HCT116 (cell line): ENCODE data around the gene SYNE1. TPM values are rescaled to one million over a fixed set of nuclear protein-coding genes. Genes with fewer than 3 reads are reported as not detected.

Source experiments
- ATAC-seq: fragments of 200-7000 bp; cut with Tn5 transposase; 2 replicates; pipeline ENCODE4 v1.9.1; 2020; ENCODE audit warnings: mild to moderate bottlenecking, moderate library complexity
- BruUV-seq: library from RNA; stranded (reverse); fragments of 400-500 nt; replicated peaks from 2 replicates; lab custom pipeline; 2021; lab: Mats Ljungman, UMichigan
- CTCF ChIA-PET: fragments of 300-600 bp; sonication (Branson Sonifier 250); formaldehyde crosslinking; loops from one replicate; lab custom pipeline; 2021; ENCODE audit warnings: antibody characterized with exemption; lab: Charles Lee
- POLR2A ChIA-PET: fragments of 300-600, 350-600 bp; sonication (Branson Sonifier 250); formaldehyde crosslinking; loops from one replicate; lab custom pipeline; 2021; ENCODE audit warnings: antibody characterized with exemption; lab: Charles Lee
- RAD21 ChIA-PET, 2 experiments: fragments of 300-600 bp; sonication (Branson Sonifier 250); formaldehyde crosslinking; loops; one replicate each; lab custom pipeline; 2023; ENCODE audit warnings: low total read pairs in 2 of 2; ENCODE audit not compliant: uncharacterized antibody in 2 of 2, unreplicated experiment in 2 of 2, low non-redundant PET in 1 of 2; lab: Charles Lee
- DNase-seq: peaks from one replicate; pipeline ENCODE4 v3.0.0-alpha.2; 2010; ENCODE audit warnings: low read depth, low spot score
- H2AFZ ChIP-seq: fragments of 200-600 bp; shearing (Covaris generic), sonication (generic); 2 replicates; pipeline ENCODE4 v1.6.1; 2017; ENCODE audit warnings: low read depth, mixed run types, mixed read lengths, antibody characterized with exemption, low read length; ENCODE audit not compliant: poor library complexity, severe bottlenecking
- H3K27ac ChIP-seq: 2 replicates; pipeline ENCODE4 v1.5.1; 2012; ENCODE audit warnings: low read depth, low read length
- H3K27me3 ChIP-seq: fragments of 200-600 bp; sonication (generic); 2 replicates; pipeline ENCODE4 v1.6.1; 2016; ENCODE audit warnings: mixed run types, low read length, mixed read lengths; ENCODE audit not compliant: insufficient read depth
- H3K36me3 ChIP-seq, 2 experiments: fragments of 200-500 bp in 1 of 2; fragments of 200-600 bp in 1 of 2; sonication (Bioruptor generic) in 1 of 2; sonication (generic) in 1 of 2; 2 replicates each; pipeline versions ENCODE4 v1.5.1 to v1.6.1; 2014 to 2016; ENCODE audit warnings: low read length in 2 of 2, inconsistent platforms in 1 of 2, mixed read lengths in 1 of 2, mixed run types in 1 of 2; ENCODE audit not compliant: insufficient read depth in 2 of 2, control insufficient read depth in 1 of 2
- H3K4me1 ChIP-seq, 2 experiments: fragments of 200-600 bp in 1 of 2; sonication (generic) in 1 of 2; 2 replicates each; pipeline versions ENCODE4 v1.5.1 to v1.6.1; 2012 to 2017; ENCODE audit warnings: low read length in 2 of 2, inconsistent platforms in 1 of 2, mild to moderate bottlenecking in 1 of 2, mixed read lengths in 1 of 2, mixed run types in 1 of 2, moderate library complexity in 1 of 2; ENCODE audit not compliant: insufficient read depth in 2 of 2, control insufficient read depth in 1 of 2
- H3K4me2 ChIP-seq: fragments of 200-600 bp; sonication (generic); 2 replicates; pipeline ENCODE4 v1.6.1; 2017; ENCODE audit warnings: mixed run types, low read length, mixed read lengths
- H3K4me3 ChIP-seq, 2 experiments: fragments of 200-600 bp in 1 of 2; sonication (generic) in 1 of 2; replicated peaks in 1 of 2; 2 replicates each; pipeline ENCODE4 v1.5.1; 2011 to 2016; ENCODE audit warnings: low read length in 2 of 2, control low read depth in 1 of 2, low read depth in 1 of 2, mild to moderate bottlenecking in 1 of 2, mixed read lengths in 1 of 2, mixed run types in 1 of 2
- H3K79me2 ChIP-seq: fragments of 200-600 bp; sonication (generic); 2 replicates; pipeline ENCODE4 v1.6.1; 2017; ENCODE audit warnings: mild to moderate bottlenecking, mixed run types, low read length, moderate library complexity, mixed read lengths; ENCODE audit not compliant: insufficient read depth
- H3K9ac ChIP-seq: fragments of 200-600 bp; sonication (generic); 2 replicates; pipeline ENCODE4 v1.6.1; 2016; ENCODE audit warnings: low read length, mixed read lengths
- H3K9me2 ChIP-seq: fragments of 200-600 bp; sonication (generic), shearing (Covaris generic); 2 replicates; pipeline ENCODE4 v1.6.1; 2017; ENCODE audit warnings: mixed run types, mild to moderate bottlenecking, moderate library complexity; ENCODE audit not compliant: insufficient read depth
- H3K9me3 ChIP-seq, 2 experiments: fragments of 200-500 bp in 1 of 2; fragments of 200-600 bp in 1 of 2; sonication (Bioruptor generic) in 1 of 2; sonication (generic) in 1 of 2; 2 replicates each; pipeline ENCODE4 v1.6.1; 2014 to 2017; ENCODE audit warnings: low read length in 2 of 2, mixed read lengths in 2 of 2, inconsistent platforms in 1 of 2, low read depth in 1 of 2, mild to moderate bottlenecking in 1 of 2, mixed run types in 1 of 2, moderate library complexity in 1 of 2; ENCODE audit not compliant: control insufficient read depth in 1 of 2, insufficient read depth in 1 of 2
- H4K20me1 ChIP-seq: fragments of 200-600 bp; sonication (generic), shearing (Covaris generic); 2 replicates; pipeline ENCODE4 v1.6.1; 2017; ENCODE audit warnings: mixed run types, mild to moderate bottlenecking, moderate library complexity; ENCODE audit not compliant: insufficient read depth
- CEBPB ChIP-seq: IDR thresholded peaks from 2 replicates; pipeline ENCODE4 v1.6.1; 2012; ENCODE audit warnings: low read depth
- FOSL1 ChIP-seq: IDR thresholded peaks from 2 replicates; pipeline ENCODE4 v1.6.1; 2012; ENCODE audit warnings: low read depth
- JUND ChIP-seq: IDR thresholded peaks from 2 replicates; pipeline ENCODE4 v1.6.1; 2012
- RAD21 ChIP-seq: IDR thresholded peaks from 2 replicates; pipeline ENCODE4 v1.6.1; 2012; ENCODE audit warnings: low read depth, mild to moderate bottlenecking
- SRF ChIP-seq: IDR thresholded peaks from 2 replicates; pipeline ENCODE4 v1.6.1; 2012; ENCODE audit warnings: low read depth
- TCF7L2 ChIP-seq: IDR thresholded peaks from 2 replicates; pipeline ENCODE4 v1.7.0; 2011; ENCODE audit warnings: borderline replicate concordance, inconsistent platforms; ENCODE audit not compliant: insufficient read depth, insufficient read length; ENCODE audit errors: extremely low read depth
- YY1 ChIP-seq: IDR thresholded peaks from 2 replicates; pipeline ENCODE4 v1.6.1; 2011; ENCODE audit warnings: low read length, low read depth, moderate library complexity, mild to moderate bottlenecking; ENCODE audit not compliant: insufficient replicate concordance; ENCODE audit errors: extremely low read depth
- ZNF274 ChIP-seq: fragments of 200-500 bp; sonication (Bioruptor generic); IDR thresholded peaks from 2 replicates; pipeline ENCODE4 v1.6.1; 2014; ENCODE audit warnings: mild to moderate bottlenecking, low read depth, low read length, inconsistent platforms
- intact Hi-C: fragments of 100-400 bp; cut with micrococcal nuclease; formaldehyde crosslinking; loops from 2 replicates; pipeline ENCODE4 v1.10.0; 2022
- total RNA-seq: library from RNA; stranded (reverse); gene quantifications from one replicate; pipeline ENCODE4 v1.2.1, GENCODE V29; 2021; ENCODE audit not compliant: unreplicated experiment
- TF ChIP-seq, protein P1 (sequence below): IDR thresholded peaks from 2 replicates; pipeline ENCODE4 v1.6.1; 2012; ENCODE audit warnings: low read depth

The SYNE1 gene
- total RNA-seq, 1 experiment from 2014 or later, result 5.4 TPM

- ChIA-PET RAD21 (no interaction called here), CTCF (no interaction called here)
- no peak for DNase-seq
These were observed 424.7 kb downstream of the SYNE1 start for GRCh38 chr6:152212437-152212836.

GRCh38 chr6:152209211-152209610 is 428.0 kb downstream of the SYNE1 start:
- POLR2A ChIA-PET, result no interaction called here
- CTCF ChIA-PET, result no interaction called here
- no peak overlapping the region for H2AFZ ChIP-seq
- H3K9me3 ChIP-seq, result no peaks in the 10 kb centered on the region
- no peak overlapping the region for H3K27ac ChIP-seq
- RAD21 ChIA-PET, result no interaction called here
- intact Hi-C loops, result no loop called here
- H3K79me2 ChIP-seq, result no peaks in the 10 kb centered on the region
- no peak overlapping the region for H3K4me3 ChIP-seq
- no peaks in the 10 kb centered on the region for H3K36me3 ChIP-seq
- H3K27me3 ChIP-seq, result no peaks in the 10 kb centered on the region
- no peak overlapping the region for H3K9ac ChIP-seq
- H3K9me2 ChIP-seq, result no peaks in the 10 kb centered on the region
- TF ChIP-seq, protein P1, sequence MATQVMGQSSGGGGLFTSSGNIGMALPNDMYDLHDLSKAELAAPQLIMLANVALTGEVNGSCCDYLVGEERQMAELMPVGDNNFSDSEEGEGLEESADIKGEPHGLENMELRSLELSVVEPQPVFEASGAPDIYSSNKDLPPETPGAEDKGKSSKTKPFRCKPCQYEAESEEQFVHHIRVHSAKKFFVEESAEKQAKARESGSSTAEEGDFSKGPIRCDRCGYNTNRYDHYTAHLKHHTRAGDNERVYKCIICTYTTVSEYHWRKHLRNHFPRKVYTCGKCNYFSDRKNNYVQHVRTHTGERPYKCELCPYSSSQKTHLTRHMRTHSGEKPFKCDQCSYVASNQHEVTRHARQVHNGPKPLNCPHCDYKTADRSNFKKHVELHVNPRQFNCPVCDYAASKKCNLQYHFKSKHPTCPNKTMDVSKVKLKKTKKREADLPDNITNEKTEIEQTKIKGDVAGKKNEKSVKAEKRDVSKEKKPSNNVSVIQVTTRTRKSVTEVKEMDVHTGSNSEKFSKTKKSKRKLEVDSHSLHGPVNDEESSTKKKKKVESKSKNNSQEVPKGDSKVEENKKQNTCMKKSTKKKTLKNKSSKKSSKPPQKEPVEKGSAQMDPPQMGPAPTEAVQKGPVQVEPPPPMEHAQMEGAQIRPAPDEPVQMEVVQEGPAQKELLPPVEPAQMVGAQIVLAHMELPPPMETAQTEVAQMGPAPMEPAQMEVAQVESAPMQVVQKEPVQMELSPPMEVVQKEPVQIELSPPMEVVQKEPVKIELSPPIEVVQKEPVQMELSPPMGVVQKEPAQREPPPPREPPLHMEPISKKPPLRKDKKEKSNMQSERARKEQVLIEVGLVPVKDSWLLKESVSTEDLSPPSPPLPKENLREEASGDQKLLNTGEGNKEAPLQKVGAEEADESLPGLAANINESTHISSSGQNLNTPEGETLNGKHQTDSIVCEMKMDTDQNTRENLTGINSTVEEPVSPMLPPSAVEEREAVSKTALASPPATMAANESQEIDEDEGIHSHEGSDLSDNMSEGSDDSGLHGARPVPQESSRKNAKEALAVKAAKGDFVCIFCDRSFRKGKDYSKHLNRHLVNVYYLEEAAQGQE, result no peak
- TF ChIP-seq RAD21, result no peak
- TF ChIP-seq FOSL1, result no peak
- TF ChIP-seq SRF, result no peak
- no peak for TF ChIP-seq JUND
- no peak for TF ChIP-seq YY1
- TF ChIP-seq TCF7L2, result no peak
- TF ChIP-seq CEBPB, result no peak
- no peak for TF ChIP-seq ZNF274
- no TSS peak for BruUV-seq
- no peaks in the 10 kb centered on the region for H4K20me1 ChIP-seq
- DNase-seq (no peak), ATAC-seq (no peak)
- no peaks in the 10 kb centered on the region for H3K4me1 ChIP-seq
- H3K4me2 ChIP-seq, result no peak overlapping the region

More at GRCh38 chr6:152212437-152212836, 424.7 kb downstream of the SYNE1 start:
- H4K20me1 ChIP-seq, result no peaks in the 10 kb centered on the region
- H3K27me3 ChIP-seq, result no peaks in the 10 kb centered on the region
- no peak overlapping the region for H2AFZ ChIP-seq
- H3K27ac ChIP-seq, result no peak overlapping the region
- no peak for ATAC-seq
- no peak overlapping the region for H3K4me2 ChIP-seq
- H3K9me3 ChIP-seq, result no peaks in the 10 kb centered on the region
- no peak overlapping the region for H3K9ac ChIP-seq
- H3K9me2 ChIP-seq, result no peaks in the 10 kb centered on the region
- no peaks in the 10 kb centered on the region for H3K36me3 ChIP-seq
- no TSS peak for BruUV-seq
- H3K4me3 ChIP-seq, result no peak overlapping the region
- intact Hi-C loops, result no loop called here
- no peaks in the 10 kb centered on the region for H3K4me1 ChIP-seq
- TF ChIP-seq RAD21 (no peak), ZNF274 (no peak)
- TF ChIP-seq, all 23 proteins: peak for 0
- no peaks in the 10 kb centered on the region for H3K79me2 ChIP-seq
- POLR2A ChIA-PET, result no interaction called here
